ENCODE data around the gene NOTCH3.

The NOTCH3 gene

GRCh38 chr19:15122331-15123030 is 78.3 kb downstream of the NOTCH3 start:
- DNase-seq, result no peak

GRCh38 chr19:15120135-15121026 is 80.4 kb downstream of the NOTCH3 start:
- DNase-seq, result no peak

- no peak for DNase-seq
Observed at GRCh38 chr19:15118789-15119494, 81.9 kb downstream of the NOTCH3 start.

GRCh38 chr19:15118248-15118647 is 82.5 kb downstream of the NOTCH3 start:
- no peak for DNase-seq

- DNase-seq, result no peak
Observed at GRCh38 chr19:15116856-15117255, 83.9 kb downstream of the NOTCH3 start.

- DNase-seq, result no peak
Observed at GRCh38 chr19:15115762-15116615, 84.8 kb downstream of the NOTCH3 start.

GRCh38 chr19:15115080-15115479 is 85.7 kb downstream of the NOTCH3 start:
- DNase-seq, result no peak

GRCh38 chr19:15114153-15114540 is 86.6 kb downstream of the NOTCH3 start:
- DNase-seq, result no peak

GRCh38 chr19:15113245-15114152 is 87.3 kb downstream of the NOTCH3 start:
- DNase-seq, result no peak

- no peak for DNase-seq
Observed at GRCh38 chr19:15112385-15112784, 88.4 kb downstream of the NOTCH3 start.

GRCh38 chr19:15111758-15112157 is 89.0 kb downstream of the NOTCH3 start:
- no peak for DNase-seq

GRCh38 chr19:15110418-15110815 is 90.4 kb downstream of the NOTCH3 start:
- no peak for DNase-seq

GRCh38 chr19:15109768-15110417 is 90.9 kb downstream of the NOTCH3 start:
- DNase-seq, result no peak

Measured in activated CD4-positive, CD25-positive, alpha-beta regulatory T cell (primary cell).